Body of pancreas (tissue), 4 donors: ENCODE measurements around the gene TEDC2. TPM values are rescaled to one million over a fixed set of nuclear protein-coding genes. Genes with fewer than 3 reads are reported as not detected.

Source experiments
- ATAC-seq: fragments of 150-250 bp; one replicate; pipeline ENCODE4 v1.9.1; 2016
- DNase-seq, 4 donors: peaks; one replicate each; pipeline ENCODE4 v3.0.0-alpha.2; 2019
- H3K27ac ChIP-seq, 4 donors: fragments of 200-600 bp; sonication (generic); 1 replicate in 3 of 4; 2 replicates in 1 of 4; pipeline versions ENCODE4 v1.5.1 to v1.6.1; 2016 to 2019; ENCODE audit warnings: mild to moderate bottlenecking in 1 of 4, mixed read lengths in 1 of 4, moderate library complexity in 1 of 4
- H3K27me3 ChIP-seq, 2 donors: fragments of 200-600 bp; sonication (generic); one replicate each; pipeline ENCODE4 v1.6.0; 2016; ENCODE audit warnings: mild to moderate bottlenecking in 1 of 2
- H3K36me3 ChIP-seq, 2 donors: fragments of 200-600 bp; sonication (generic); replicated peaks in 1 of 2; 2 replicates each; pipeline ENCODE4 v1.5.1; 2016; ENCODE audit warnings: low read depth in 2 of 2; ENCODE audit not compliant: insufficient read depth in 1 of 2
- H3K4me1 ChIP-seq: fragments of 200-600 bp; sonication (generic); one replicate; pipeline ENCODE4 v1.6.0; 2016
- H3K4me3 ChIP-seq, 2 donors: fragments of 200-600 bp; sonication (generic); 1 replicate in 1 of 2; 2 replicates in 1 of 2; pipeline ENCODE4 v1.5.1; 2016 to 2019
- H3K9me3 ChIP-seq, 3 donors: fragments of 200-600 bp; sonication (generic); 1 replicate in 2 of 3; 2 replicates in 1 of 3; pipeline ENCODE4 v1.5.1; 2016
- POLR2A ChIP-seq, 3 donors: fragments of 450-650 bp; IDR thresholded peaks; one replicate each; pipeline ENCODE4 v1.6.1; 2016; ENCODE audit warnings: antibody characterized with exemption in 3 of 3, mild to moderate bottlenecking in 2 of 3
- WGBS, 2 donors: methylation state at CpG; one replicate each; pipeline ENCODE4 v1.1.5; 2017; 5-methylcytosine and 5-hydroxymethylcytosine counted together
- intact Hi-C: fragments of 100-400 bp; cut with DNase I; formaldehyde crosslinking; loops from one replicate; pipeline ENCODE4 v1.15.1; 2023
- total RNA-seq, 2 donors: library from RNA; depleted of rRNA; stranded (reverse); fragments of >200 nt; gene quantifications; one replicate each; pipeline ENCODE4 v1.1.0, GENCODE V29; 2016
- TF ChIP-seq, protein P1 (sequence below), 7 experiments: fragments of 450-650 bp in 4 of 7; fragments of 200-600 bp in 3 of 7; sonication (generic) in 3 of 7; IDR thresholded peaks; one replicate each; pipeline ENCODE4 v1.5.1; 2016 to 2019; ENCODE audit warnings: antibody characterized with exemption in 7 of 7

TEDC2 gene
- total RNA-seq, 2 donors from 2014 or later, result not detected

DNA sequence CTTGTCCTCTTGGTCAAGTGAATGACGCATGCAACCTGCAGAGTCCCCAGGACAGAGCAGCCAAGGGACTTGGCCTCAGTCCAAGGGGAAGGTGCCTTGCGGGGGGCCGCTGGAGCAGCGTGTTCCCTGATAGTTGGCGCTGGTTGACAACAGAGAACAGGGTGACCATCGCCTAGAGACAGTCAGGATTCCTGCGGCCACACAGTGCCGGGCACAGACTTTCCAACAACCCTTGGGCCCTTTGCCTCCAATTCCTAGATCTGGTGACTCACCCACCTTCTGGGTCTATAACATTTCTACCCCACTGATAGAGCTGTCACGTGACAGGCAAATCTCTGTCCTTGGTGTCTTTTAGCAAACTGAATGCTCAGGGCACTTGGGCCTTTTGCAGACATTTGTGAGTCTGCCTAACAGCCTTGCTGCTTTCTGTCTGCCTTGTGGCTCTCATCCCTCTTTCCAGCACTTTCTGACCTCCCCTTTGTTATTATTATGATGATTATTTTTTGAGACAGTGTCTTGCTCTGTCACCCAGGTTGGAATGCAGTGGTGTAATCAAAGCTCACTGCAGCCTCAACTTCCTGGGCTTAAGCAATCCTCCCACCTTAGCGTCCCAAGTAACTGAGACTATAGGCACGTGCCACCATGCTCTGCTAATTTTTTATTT is 11.9 kb upstream of the TEDC2 start:
- DNase-seq (no peak), ATAC-seq (no peak)
- 91 to 92% methylated on average over 8 to 11 of the region's 11 CpGs for WGBS, 2 donors
- Histone ChIP-seq H3K4me3 (no peak overlapping the region), H3K27ac (no peak overlapping the region), H3K27me3 (no peaks in the 10 kb centered on the region), H3K36me3 (peaks cover 0 to 1% of the 10 kb centered on the region in 2 donors), H3K9me3 (no peaks in the 10 kb centered on the region), H3K4me1 (no peaks in the 10 kb centered on the region)
- TF ChIP-seq, protein P1, sequence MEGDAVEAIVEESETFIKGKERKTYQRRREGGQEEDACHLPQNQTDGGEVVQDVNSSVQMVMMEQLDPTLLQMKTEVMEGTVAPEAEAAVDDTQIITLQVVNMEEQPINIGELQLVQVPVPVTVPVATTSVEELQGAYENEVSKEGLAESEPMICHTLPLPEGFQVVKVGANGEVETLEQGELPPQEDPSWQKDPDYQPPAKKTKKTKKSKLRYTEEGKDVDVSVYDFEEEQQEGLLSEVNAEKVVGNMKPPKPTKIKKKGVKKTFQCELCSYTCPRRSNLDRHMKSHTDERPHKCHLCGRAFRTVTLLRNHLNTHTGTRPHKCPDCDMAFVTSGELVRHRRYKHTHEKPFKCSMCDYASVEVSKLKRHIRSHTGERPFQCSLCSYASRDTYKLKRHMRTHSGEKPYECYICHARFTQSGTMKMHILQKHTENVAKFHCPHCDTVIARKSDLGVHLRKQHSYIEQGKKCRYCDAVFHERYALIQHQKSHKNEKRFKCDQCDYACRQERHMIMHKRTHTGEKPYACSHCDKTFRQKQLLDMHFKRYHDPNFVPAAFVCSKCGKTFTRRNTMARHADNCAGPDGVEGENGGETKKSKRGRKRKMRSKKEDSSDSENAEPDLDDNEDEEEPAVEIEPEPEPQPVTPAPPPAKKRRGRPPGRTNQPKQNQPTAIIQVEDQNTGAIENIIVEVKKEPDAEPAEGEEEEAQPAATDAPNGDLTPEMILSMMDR (IDR thresholded peaks at IDR 0.05), result no peak
- no peak for TF ChIP-seq POLR2A (IDR thresholded peaks at IDR 0.05)
- intact Hi-C loops, result no loop called here

DNA sequence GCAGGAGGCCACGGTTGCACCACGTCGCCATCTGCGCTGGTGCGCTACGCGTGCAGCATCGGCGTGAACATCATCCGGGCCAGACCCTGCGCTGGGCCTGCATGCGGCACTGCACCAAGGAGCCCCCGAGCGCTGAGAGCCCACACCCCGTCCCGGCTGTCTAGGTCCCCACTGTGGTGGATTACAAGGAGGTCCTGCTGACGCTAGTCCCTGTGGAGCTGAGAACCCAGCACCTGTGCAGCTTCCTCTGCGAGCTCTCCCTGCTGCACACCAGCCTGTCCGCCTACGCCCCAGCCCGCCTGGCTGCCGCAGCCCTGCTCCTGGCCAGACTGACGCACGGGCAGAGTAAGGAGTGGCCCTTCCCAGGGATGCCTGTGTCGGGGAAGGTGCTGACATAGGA is 10.8 kb upstream of the TEDC2 start:
- Histone ChIP-seq H3K4me3 (no peak overlapping the region), H3K9me3 (no peaks in the 10 kb centered on the region), H3K4me1 (no peaks in the 10 kb centered on the region), H3K27ac (no peak overlapping the region), H3K36me3 (peaks cover 0 to 1% of the 10 kb centered on the region in 2 donors), H3K27me3 (no peaks in the 10 kb centered on the region)
- intact Hi-C loops, result no loop called here
- no peak for TF ChIP-seq POLR2A (IDR thresholded peaks at IDR 0.05)
- TF ChIP-seq, protein P1 (IDR thresholded peaks at IDR 0.05), result no peak
- 94 to 100% methylated on average over 3 to 22 of the region's 25 CpGs for WGBS, 2 donors
- ATAC-seq, result no peak
- no peak for DNase-seq

DNA sequence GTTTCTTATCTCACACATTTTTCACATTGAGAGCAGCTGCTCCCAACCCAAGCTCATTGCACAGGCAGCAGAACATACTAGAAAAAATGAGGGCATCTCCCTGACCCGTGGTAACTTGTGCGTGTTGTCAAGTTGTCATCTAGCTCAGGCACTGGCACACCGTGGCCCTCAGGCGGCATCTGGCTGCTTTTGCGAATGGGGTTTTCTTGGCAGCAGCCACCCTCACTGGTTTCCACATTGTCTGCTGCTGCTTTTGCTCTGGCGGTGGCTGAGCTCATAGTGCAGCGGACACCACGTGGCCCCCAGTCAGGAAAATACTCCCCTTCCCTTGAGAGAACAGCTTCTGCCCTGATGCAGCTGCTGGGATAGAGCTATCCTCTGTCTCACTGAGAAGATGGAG is 9.4 kb upstream of the TEDC2 start:
- Histone ChIP-seq H3K4me1 (no peaks in the 10 kb centered on the region), H3K27ac (no peak overlapping the region), H3K4me3 (no peak overlapping the region), H3K9me3 (no peaks in the 10 kb centered on the region), H3K36me3 (no peaks in the 10 kb centered on the region), H3K27me3 (no peaks in the 10 kb centered on the region)
- DNase-seq (no peak), ATAC-seq (no peak)
- no peak for TF ChIP-seq POLR2A (IDR thresholded peaks at IDR 0.05)
- TF ChIP-seq, protein P1 (IDR thresholded peaks at IDR 0.05), result no peak
- 90 to 93% methylated on average over 5 to 8 of the region's 8 CpGs for WGBS, 2 donors
- intact Hi-C loops, result no loop called here

DNA sequence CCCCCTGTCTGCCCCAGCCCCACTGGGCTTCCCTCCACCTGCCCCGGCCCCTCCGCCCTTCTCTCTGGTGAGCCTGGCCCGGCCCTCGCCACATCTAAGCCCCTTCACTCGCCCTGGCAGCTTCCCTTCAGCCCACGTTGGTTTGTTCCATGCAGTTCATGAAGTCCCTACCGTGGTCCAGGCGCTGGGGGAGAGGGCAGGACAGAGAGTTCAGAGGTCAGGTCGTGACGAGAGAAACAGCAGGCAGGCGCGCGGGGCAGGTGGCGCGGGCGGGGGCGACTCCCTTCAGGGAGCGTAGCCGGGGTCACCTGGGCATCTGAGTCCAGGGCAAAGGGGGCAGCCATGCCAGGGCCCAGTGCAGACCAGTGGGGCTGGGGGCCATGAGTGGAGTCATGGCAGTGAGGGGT is 8.9 kb upstream of the TEDC2 start:
- H3K4me1 ChIP-seq, result no peaks in the 10 kb centered on the region
- H3K27ac ChIP-seq, result no peak overlapping the region
- 92 to 98% methylated on average over 19 of the region's 19 CpGs for WGBS, 2 donors

More for the DNA sequence above, 8.9 kb upstream of the TEDC2 start:
- no peaks in the 10 kb centered on the region for H3K27me3 ChIP-seq
- ATAC-seq, result no peak
- intact Hi-C loops, result no loop called here
- no peaks in the 10 kb centered on the region for H3K36me3 ChIP-seq
- no peaks in the 10 kb centered on the region for H3K9me3 ChIP-seq
- TF ChIP-seq, protein P1 (IDR thresholded peaks at IDR 0.05), result no peak
- TF ChIP-seq POLR2A (IDR thresholded peaks at IDR 0.05), result no peak
- no peak for DNase-seq
- no peak overlapping the region for H3K4me3 ChIP-seq
